SK-N-SH (cell line): ENCODE data around the gene ITGAE. TPM values are rescaled to one million over a fixed set of nuclear protein-coding genes. Genes with fewer than 3 reads are reported as not detected.

Experiments used
- CTCF ChIA-PET: fragments of 300-600, 350-600 bp; formaldehyde crosslinking; extraction: SDS; loops from one replicate; lab custom pipeline; 2021; lab: Yijun Ruan, JAX
- POLR2A ChIA-PET: fragments of 350-600 bp; sonication (Branson Sonifier 250); formaldehyde crosslinking; extraction: SDS; loops from one replicate; lab custom pipeline; 2020; ENCODE audit warnings: antibody characterized with exemption, inconsistent platforms; lab: Yijun Ruan, JAX
- DNase-seq: peaks from one replicate; pipeline ENCODE4 v3.0.0; 2012
- H2AFZ ChIP-seq: fragments of 200-600 bp; sonication (generic); 2 replicates; pipeline ENCODE4 v1.8.1; 2016; ENCODE audit warnings: antibody characterized with exemption, mild to moderate bottlenecking, low read depth
- H3F3A ChIP-seq: fragments of 200-600 bp; sonication (generic); replicated peaks from 2 replicates; pipeline ENCODE3; 2016; ENCODE audit warnings: antibody characterized with exemption, mild to moderate bottlenecking; ENCODE audit not compliant: insufficient read depth
- H3K27ac ChIP-seq, 2 experiments: fragments of 200-500 bp in 1 of 2; fragments of 200-600 bp in 1 of 2; sonication (Bioruptor generic) in 1 of 2; sonication (generic), shearing (Covaris generic) in 1 of 2; 2 replicates each; pipeline versions ENCODE4 v1.5.1 to v1.6.1; 2014 to 2016; ENCODE audit warnings: low read depth in 2 of 2, inconsistent platforms in 1 of 2, low read length in 1 of 2, mild to moderate bottlenecking in 1 of 2, mixed read lengths in 1 of 2
- H3K27me3 ChIP-seq: fragments of 200-600 bp; sonication (generic), shearing (Covaris generic); 2 replicates; pipeline ENCODE4 v1.6.1; 2016; ENCODE audit warnings: mixed run types; ENCODE audit not compliant: insufficient read depth
- H3K36me3 ChIP-seq, 2 experiments: fragments of 200-500 bp in 1 of 2; fragments of 200-600 bp in 1 of 2; sonication (Bioruptor generic) in 1 of 2; sonication (generic) in 1 of 2; replicated peaks in 1 of 2; 2 replicates each; pipeline versions ENCODE3 to v1.5.1; 2014 to 2016; ENCODE audit warnings: low read length in 1 of 2, mild to moderate bottlenecking in 1 of 2; ENCODE audit not compliant: insufficient read depth in 2 of 2, control insufficient read depth in 1 of 2
- H3K4me1 ChIP-seq, 2 experiments: fragments of 200-500 bp in 1 of 2; fragments of 200-600 bp in 1 of 2; sonication (Bioruptor generic) in 1 of 2; sonication (generic), shearing (Covaris generic) in 1 of 2; 2 replicates each; pipeline versions ENCODE4 v1.5.1 to v1.6.1; 2014 to 2016; ENCODE audit warnings: low read depth in 1 of 2, low read length in 1 of 2, mixed run types in 1 of 2; ENCODE audit not compliant: insufficient read depth in 2 of 2, control insufficient read depth in 1 of 2
- H3K4me2 ChIP-seq: fragments of 200-600 bp; sonication (generic), shearing (Covaris generic); 2 replicates; pipeline ENCODE4 v1.6.1; 2017; ENCODE audit warnings: mixed run types
- H3K4me3 ChIP-seq, 2 experiments: fragments of 200-500 bp in 1 of 2; fragments of 200-600 bp in 1 of 2; sonication (Bioruptor generic) in 1 of 2; sonication (generic), shearing (Covaris generic) in 1 of 2; 2 replicates each; pipeline versions ENCODE4 v1.5.1 to v1.8.1; 2014 to 2016; ENCODE audit warnings: low read depth in 2 of 2, inconsistent platforms in 1 of 2, low read length in 1 of 2, mild to moderate bottlenecking in 1 of 2, mixed read lengths in 1 of 2, moderate library complexity in 1 of 2
- H3K79me2 ChIP-seq: fragments of 200-600 bp; sonication (generic); 2 replicates; pipeline ENCODE4 v1.8.1; 2017; ENCODE audit warnings: mild to moderate bottlenecking; ENCODE audit not compliant: insufficient read depth
- H3K9ac ChIP-seq: fragments of 200-600 bp; sonication (generic); 2 replicates; pipeline ENCODE4 v1.6.1; 2017; ENCODE audit warnings: mixed run types
- H3K9me2 ChIP-seq: fragments of 200-600 bp; sonication (generic); 2 replicates; pipeline ENCODE4 v1.6.1; 2017; ENCODE audit warnings: mixed run types
- H3K9me3 ChIP-seq: fragments of 200-600 bp; sonication (generic); 2 replicates; pipeline ENCODE4 v1.6.1; 2017; ENCODE audit warnings: mixed run types, mild to moderate bottlenecking, moderate library complexity
- H4K20me1 ChIP-seq: fragments of 200-600 bp; sonication (generic); 2 replicates; pipeline ENCODE4 v1.6.1; 2017; ENCODE audit warnings: mild to moderate bottlenecking, mixed run types; ENCODE audit not compliant: insufficient read depth
- FOSL2 ChIP-seq: IDR thresholded peaks from 2 replicates; pipeline ENCODE4 v1.4.0; 2012; ENCODE audit warnings: low read depth, mild to moderate bottlenecking, moderate library complexity, borderline replicate concordance
- FOXJ3 ChIP-seq: sonication (generic); formaldehyde crosslinking; IDR thresholded peaks from 2 replicates; pipeline ENCODE4 v1.5.1; 2020; ENCODE audit warnings: mild to moderate bottlenecking, missing genetic modification reagents
- GABPA ChIP-seq: IDR thresholded peaks from 2 replicates; pipeline ENCODE4 v1.4.0; 2012; ENCODE audit warnings: low read depth, mild to moderate bottlenecking
- IRF3 ChIP-seq: fragments of 150-350 bp; IDR thresholded peaks from 2 replicates; pipeline ENCODE4 v1.6.1; 2016; ENCODE audit warnings: mild to moderate bottlenecking, low read depth, low read length
- MAX ChIP-seq: IDR thresholded peaks from 2 replicates; pipeline ENCODE4 v1.4.0; 2012; ENCODE audit warnings: low read depth
- MEF2A ChIP-seq: IDR thresholded peaks from 2 replicates; pipeline ENCODE4 v1.4.0; 2012; ENCODE audit warnings: low read depth, borderline replicate concordance
- NRF1 ChIP-seq: IDR thresholded peaks from 2 replicates; pipeline ENCODE4 v1.6.1; 2012; ENCODE audit warnings: low read depth, mild to moderate bottlenecking, low read length
- PBX3 ChIP-seq: IDR thresholded peaks from 2 replicates; pipeline ENCODE4; 2012
- RCOR1 ChIP-seq: fragments of 150-350 bp; IDR thresholded peaks from 2 replicates; pipeline ENCODE4 v1.6.1; 2017; ENCODE audit warnings: antibody characterized with exemption, low read length
- REST ChIP-seq: IDR thresholded peaks from 2 replicates; pipeline ENCODE4 v1.6.1; 2012; ENCODE audit warnings: mild to moderate bottlenecking, low read depth, low read length, moderate library complexity
- RFX5 ChIP-seq: IDR thresholded peaks from 2 replicates; pipeline ENCODE4 v1.6.1; 2012; ENCODE audit warnings: mild to moderate bottlenecking, improper control_type of control experiment, low read length
- SIN3A ChIP-seq: IDR thresholded peaks from 2 replicates; pipeline ENCODE4 v1.6.1; 2012; ENCODE audit warnings: low read depth, mild to moderate bottlenecking, low read length, moderate library complexity, borderline replicate concordance
- TCF12 ChIP-seq: IDR thresholded peaks from 2 replicates; pipeline ENCODE4 v1.4.0; 2012
- USF2 ChIP-seq: fragments of 150-350 bp; IDR thresholded peaks from 2 replicates; pipeline ENCODE4 v1.6.1; 2017; ENCODE audit warnings: antibody characterized with exemption, low read length, low read depth, borderline replicate concordance
- WGBS: methylation state at CpG from one replicate; pipeline ENCODE4 v1.1.6; 2017; ENCODE audit warnings: low lambda C conversion rate; 5-methylcytosine and 5-hydroxymethylcytosine counted together
- polyA plus RNA-seq, 3 experiments: library from polyadenylated mRNA; depleted of rRNA; stranded (reverse); fragments of >200 nt; gene quantifications; 2 replicates each; pipeline ENCODE4 v1.2.3, GENCODE V29; 2012

The ITGAE gene
- polyA plus RNA-seq, 1 of the 3 experiments (the other 2 are of a cell fraction), result 56.7 TPM

GRCh38 chr17:3828151-3828851, 27.3 kb upstream of the ITGAE start:
- 83% methylated on average over 7 of the region's 7 CpGs for WGBS
- no peaks in the 10 kb centered on the region for H3K9me3 ChIP-seq
- H3K4me1 ChIP-seq, result no peaks in the 10 kb centered on the region
- H3K36me3 ChIP-seq, result peaks cover 42 to 48% of the 10 kb centered on the region in 2 experiments
- no peaks in the 10 kb centered on the region for H3F3A ChIP-seq
- no peak for DNase-seq
- H3K4me2 ChIP-seq, result no peak overlapping the region
- POLR2A ChIA-PET, result interaction anchor here (1.1 kb wide), 1 partner anchor 13 kb away, joined by 3 read pairs; no protein-coding TSS in a partner anchor
- peak overlapping the region in 1 of 2 experiments; percentile 19; a peak in 1 of 4 replicates for H3K27ac ChIP-seq
- H3K27me3 ChIP-seq, result no peaks in the 10 kb centered on the region
- H3K79me2 ChIP-seq, result peaks cover 14% of the 10 kb centered on the region; the same call in 1 of the 2 replicates
- H3K4me3 ChIP-seq, result no peak overlapping the region
- no peak for TF ChIP-seq GABPA
- no peak for TF ChIP-seq PBX3
- no peak for TF ChIP-seq RFX5
- TF ChIP-seq MEF2A, result no peak
- no peak for TF ChIP-seq FOSL2
- no peak for TF ChIP-seq REST
- no peak for TF ChIP-seq FOXJ3
- no peak for TF ChIP-seq IRF3
- no peak for TF ChIP-seq RCOR1
- no peak for TF ChIP-seq USF2
- no peak for TF ChIP-seq TCF12
- TF ChIP-seq MAX, result no peak
- no peak for TF ChIP-seq SIN3A
- no peak for TF ChIP-seq NRF1
- TF ChIP-seq, all 33 proteins: peak for 0
- no peak overlapping the region for H2AFZ ChIP-seq
- no peak overlapping the region for H3K9ac ChIP-seq
- H3K9me2 ChIP-seq, result no peaks in the 10 kb centered on the region
- CTCF ChIA-PET, result interaction anchor here (0.6 to 7.0 kb wide), 12 partner anchors 9 to 291 kb away, joined by 3 to 71 read pairs (median 7); partner anchors contain the start of genes ITGAE and NCBP3
- H4K20me1 ChIP-seq, result no peaks in the 10 kb centered on the region
